GM19035 (cell line): ENCODE data around the gene GNG3.

Experiments
- ATAC-seq: cut with Tn5 transposase; IDR thresholded peaks from one replicate; pipeline ENCODE4 v1.9.1; 2021; ENCODE audit not compliant: unreplicated experiment

GNG3 gene

DNA sequence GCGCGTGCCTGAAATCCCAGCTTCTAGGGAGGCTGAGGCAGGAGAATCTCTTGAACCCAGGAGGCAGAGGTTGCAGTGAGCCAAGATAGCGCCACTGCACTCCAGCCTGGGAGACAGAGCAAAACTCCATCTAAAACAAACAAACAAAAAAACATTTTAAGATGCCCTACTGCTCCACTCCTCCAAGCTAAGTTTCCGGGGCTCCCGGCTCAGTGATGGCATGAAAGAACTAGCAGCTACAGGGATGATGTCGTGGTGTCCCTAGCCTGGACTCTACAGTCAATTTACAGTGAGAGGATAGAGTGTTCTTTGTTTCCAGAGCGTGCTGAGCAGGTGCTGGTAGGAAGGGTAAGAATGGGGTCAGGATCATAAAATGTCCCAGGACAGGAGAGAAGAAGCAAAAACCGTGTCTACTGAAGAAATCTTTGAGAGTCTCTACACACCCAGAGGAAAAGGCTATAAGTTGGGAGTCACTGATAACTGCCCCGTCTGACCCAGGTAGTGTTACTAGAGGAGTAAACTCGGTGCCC, 47.7 kb downstream of the GNG3 start:
- no peak for ATAC-seq

DNA sequence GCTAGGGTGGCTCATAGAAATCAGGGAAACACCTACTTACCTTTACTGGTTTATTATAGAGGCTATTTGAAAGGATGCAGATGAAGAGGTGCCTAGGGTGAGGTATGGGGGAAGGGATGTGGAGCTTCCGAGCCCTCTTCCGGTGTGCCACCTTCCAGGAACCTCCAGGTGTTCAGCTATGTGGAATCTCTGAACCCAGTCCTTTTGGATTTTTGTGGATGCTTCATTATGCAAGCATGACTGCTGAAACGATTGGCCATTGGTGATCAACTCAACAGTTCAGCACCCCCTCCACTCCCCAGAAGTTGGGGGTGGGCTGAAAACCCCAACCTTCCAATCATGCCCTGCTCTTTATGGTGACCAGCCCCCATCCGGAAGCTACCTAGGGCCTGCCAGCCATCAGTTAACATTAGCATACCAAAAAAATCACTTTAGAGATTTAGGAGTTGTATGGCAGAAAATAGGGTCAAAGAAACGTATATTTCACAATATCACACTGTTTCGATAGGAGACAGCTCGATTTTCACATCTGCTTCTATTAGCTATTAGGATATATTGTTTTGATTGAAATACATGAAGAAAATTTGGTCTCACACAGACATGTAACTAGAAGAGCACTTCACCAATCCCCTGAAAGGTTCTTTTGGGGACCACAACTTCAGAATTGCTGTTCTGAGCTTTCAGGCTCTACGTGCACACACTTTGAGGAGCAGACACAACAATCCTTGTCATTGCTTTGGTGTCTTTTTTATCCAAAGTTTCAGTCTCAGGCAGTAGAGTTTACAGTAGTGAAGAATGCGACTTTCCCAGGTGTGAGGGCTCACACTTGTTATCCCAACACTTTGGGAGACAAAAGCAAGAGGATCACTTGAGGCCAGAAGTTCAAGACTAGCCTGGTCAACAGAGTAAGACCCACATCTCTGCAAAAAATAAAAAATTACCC, 50.6 kb downstream of the GNG3 start:
- ATAC-seq: no peak
